Upper lobe of left lung (tissue), 4 donors: ENCODE data around the gene GARNL3.

Experiments used
- CTCF ChIP-seq, 6 experiments: fragments of 450-650 bp in 4 of 6; fragments of 200-600 bp in 2 of 6; sonication (generic) in 2 of 6; IDR thresholded peaks; one replicate each; pipeline ENCODE4 v1.5.1; 2016 to 2019; ENCODE audit warnings: antibody characterized with exemption in 6 of 6
- EP300 ChIP-seq, 4 donors: sonication (generic); formaldehyde crosslinking; IDR thresholded peaks; one replicate each; pipeline ENCODE4 v1.5.1; 2017; ENCODE audit warnings: antibody characterized with exemption in 4 of 4, control low read depth in 2 of 4
- POLR2A ChIP-seq, 4 donors: fragments of 450-650 bp; IDR thresholded peaks; one replicate each; pipeline ENCODE4 v1.5.1; 2016 to 2017; ENCODE audit warnings: antibody characterized with exemption in 4 of 4, mild to moderate bottlenecking in 2 of 4
- POLR2AphosphoS5 ChIP-seq, 2 donors: sonication (generic); formaldehyde crosslinking; IDR thresholded peaks; one replicate each; pipeline ENCODE4 v1.5.1; 2017; ENCODE audit warnings: antibody characterized with exemption in 2 of 2

- TF ChIP-seq POLR2A (IDR thresholded peaks at IDR 0.05) (no peak), CTCF (IDR thresholded peaks at IDR 0.05) (no peak), POLR2AphosphoS5 (IDR thresholded peaks at IDR 0.05) (no peak), EP300 (IDR thresholded peaks at IDR 0.05) (no peak)
These were observed 11.9 kb upstream of the GARNL3 start for GRCh38 chr9:127252410-127253318.
